ENCODE results near the gene SH3GL2.

The SH3GL2 gene

DNA sequence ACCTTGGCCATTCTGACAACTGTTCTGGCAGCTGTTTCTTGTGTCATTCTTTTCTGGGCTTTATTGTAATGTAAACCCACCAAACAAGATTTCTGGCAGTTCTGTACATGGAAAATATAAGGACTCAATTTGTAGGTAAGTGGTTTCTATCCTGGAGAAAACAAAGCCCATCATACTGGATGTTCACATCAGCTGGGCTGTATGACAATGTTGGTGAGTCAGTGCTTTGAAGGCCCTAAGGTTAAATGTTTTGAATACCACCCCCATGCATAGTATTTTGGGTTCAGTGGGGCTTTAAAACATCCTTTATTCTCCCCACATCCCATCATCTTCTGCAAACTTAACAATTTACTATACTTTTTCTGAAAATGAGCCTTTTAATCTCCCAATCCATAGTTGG is 52.5 kb downstream of the SH3GL2 start:
- TF ChIP-seq ZFX (IDR thresholded peaks at IDR 0.05), result no peak
- TF ChIP-seq, protein P1, sequence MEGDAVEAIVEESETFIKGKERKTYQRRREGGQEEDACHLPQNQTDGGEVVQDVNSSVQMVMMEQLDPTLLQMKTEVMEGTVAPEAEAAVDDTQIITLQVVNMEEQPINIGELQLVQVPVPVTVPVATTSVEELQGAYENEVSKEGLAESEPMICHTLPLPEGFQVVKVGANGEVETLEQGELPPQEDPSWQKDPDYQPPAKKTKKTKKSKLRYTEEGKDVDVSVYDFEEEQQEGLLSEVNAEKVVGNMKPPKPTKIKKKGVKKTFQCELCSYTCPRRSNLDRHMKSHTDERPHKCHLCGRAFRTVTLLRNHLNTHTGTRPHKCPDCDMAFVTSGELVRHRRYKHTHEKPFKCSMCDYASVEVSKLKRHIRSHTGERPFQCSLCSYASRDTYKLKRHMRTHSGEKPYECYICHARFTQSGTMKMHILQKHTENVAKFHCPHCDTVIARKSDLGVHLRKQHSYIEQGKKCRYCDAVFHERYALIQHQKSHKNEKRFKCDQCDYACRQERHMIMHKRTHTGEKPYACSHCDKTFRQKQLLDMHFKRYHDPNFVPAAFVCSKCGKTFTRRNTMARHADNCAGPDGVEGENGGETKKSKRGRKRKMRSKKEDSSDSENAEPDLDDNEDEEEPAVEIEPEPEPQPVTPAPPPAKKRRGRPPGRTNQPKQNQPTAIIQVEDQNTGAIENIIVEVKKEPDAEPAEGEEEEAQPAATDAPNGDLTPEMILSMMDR (conservative IDR thresholded peaks at IDR 0.05), result no peak

DNA sequence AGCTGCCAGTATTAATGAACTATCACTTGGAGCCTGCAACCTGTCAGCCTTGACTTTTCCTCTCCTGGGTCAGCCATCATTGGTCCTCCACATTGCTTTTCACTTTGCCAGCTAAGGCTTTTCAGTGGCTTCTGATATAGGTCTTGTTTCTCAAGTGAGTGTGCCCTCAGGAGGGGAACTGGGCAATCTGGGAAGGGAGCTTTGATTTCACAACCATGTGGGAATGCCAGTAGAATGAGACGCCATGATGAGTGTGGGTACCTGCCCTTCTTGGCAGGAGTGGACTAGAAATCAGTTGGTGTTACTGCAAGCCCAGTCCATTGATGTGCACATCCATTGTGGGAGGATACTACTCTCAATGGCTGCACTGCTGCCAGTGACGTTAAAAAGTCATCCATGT is 54.1 kb downstream of the SH3GL2 start:
- TF ChIP-seq ZFX (IDR thresholded peaks at IDR 0.05), result no peak
- TF ChIP-seq, protein P1 (conservative IDR thresholded peaks at IDR 0.05), result no peak
- H3K27ac ChIP-seq, result no peak overlapping the region

More for the DNA sequence above, 52.5 kb downstream of the SH3GL2 start:
- H3K27ac ChIP-seq, result no peak overlapping the region

DNA sequence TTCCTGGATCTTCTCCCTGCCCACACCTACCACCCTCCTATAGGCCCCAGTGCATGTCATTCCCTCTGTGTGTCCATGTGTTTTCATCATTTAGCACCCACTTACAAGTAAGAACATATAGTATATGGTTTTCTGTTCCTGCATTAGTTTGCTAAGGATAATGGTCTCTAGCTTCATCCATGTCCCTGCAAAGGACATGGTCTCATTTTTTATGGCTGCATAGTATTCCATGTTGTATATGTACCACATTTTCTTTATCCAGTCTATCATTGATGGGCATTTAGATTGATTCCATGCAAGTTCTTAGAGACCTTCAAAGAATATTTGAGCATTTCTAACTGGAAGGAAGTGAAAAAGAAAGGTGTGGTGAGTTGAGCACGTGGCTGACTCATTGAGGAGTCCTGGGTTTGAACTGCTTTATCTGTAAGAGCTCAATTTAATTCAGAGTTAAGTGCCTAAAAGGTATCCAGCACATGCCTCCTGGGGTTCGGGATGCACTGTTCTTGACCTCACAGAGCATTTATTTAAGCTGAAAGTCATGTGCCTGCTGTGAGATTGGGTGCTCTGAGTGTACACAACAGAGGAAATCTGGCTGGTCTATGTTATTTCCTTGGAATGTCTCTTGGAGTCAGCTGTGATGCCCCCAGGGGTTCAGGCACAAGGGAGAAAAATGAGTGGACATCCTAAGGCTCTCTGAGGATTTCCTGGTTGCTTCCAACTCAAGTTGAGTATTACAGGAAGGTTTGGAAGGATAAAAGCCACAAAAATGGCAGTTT is 56.4 kb downstream of the SH3GL2 start:
- no peak overlapping the region for H3K27ac ChIP-seq
- TF ChIP-seq, protein P1 (conservative IDR thresholded peaks at IDR 0.05), result no peak
- no peak for TF ChIP-seq ZFX (IDR thresholded peaks at IDR 0.05)

DNA sequence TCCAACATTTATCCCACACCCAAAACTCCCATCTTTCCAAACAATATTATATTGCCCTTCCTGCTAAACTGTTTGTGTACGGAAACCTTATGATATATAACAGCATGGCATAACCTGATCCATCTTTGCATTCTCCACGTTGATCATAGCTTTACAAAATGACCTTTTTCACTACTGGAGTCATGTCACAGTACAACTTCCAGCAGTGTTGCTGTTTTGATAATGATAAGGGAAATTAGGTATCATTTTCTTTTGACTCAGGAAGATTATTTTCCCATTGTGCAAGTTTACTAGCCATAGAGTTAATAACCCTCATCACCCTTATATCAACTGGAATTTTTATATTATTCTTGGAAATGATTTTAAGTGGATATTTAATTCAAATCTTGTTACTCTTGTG is 57.5 kb downstream of the SH3GL2 start:
- H3K27ac ChIP-seq, result no peak overlapping the region
- TF ChIP-seq, protein P1 (conservative IDR thresholded peaks at IDR 0.05), result no peak
- TF ChIP-seq ZFX (IDR thresholded peaks at IDR 0.05), result no peak

DNA sequence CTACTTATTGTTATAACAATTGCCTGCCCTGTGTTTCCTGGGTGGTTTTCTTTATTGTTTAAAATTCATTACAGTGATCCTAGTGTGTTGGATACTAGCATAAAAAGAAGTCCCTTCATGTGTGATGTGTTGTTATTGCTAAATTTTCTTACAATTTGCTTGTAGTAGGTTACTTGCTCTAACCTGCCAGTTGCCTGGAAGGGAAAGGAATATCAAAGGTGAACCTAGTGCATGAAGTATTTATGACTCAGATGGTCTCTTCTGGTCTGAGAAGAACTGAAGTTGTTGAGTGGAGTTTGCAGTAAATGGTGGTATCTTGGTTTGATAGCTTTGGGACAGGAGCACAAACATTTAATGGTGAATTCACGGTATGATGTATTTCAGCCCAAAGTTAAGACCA is 58.0 kb downstream of the SH3GL2 start:
- TF ChIP-seq, protein P1 (conservative IDR thresholded peaks at IDR 0.05), result no peak
- no peak for TF ChIP-seq ZFX (IDR thresholded peaks at IDR 0.05)
- H3K27ac ChIP-seq, result no peak overlapping the region

DNA sequence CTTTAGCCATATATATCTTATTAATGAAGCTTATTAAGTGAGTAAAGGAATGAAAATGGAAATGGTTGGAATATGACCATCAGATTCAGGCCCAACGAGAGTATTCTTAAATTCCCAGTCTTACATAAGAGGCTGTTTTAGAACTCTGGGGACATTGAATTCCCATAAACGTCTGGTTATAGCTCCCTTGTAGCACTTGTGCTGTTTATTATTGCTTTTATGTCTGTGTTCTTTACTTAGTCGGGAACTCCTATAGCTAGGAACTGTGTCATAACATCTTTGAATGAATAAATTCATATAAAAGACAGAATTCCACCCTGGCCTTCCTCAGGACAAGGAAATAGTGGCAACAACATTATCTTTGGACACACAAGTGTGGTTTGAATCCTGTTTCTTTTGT is 58.4 kb downstream of the SH3GL2 start:
- H3K27ac ChIP-seq, result no peak overlapping the region
- TF ChIP-seq, protein P1 (conservative IDR thresholded peaks at IDR 0.05), result no peak
- TF ChIP-seq ZFX (IDR thresholded peaks at IDR 0.05), result no peak

DNA sequence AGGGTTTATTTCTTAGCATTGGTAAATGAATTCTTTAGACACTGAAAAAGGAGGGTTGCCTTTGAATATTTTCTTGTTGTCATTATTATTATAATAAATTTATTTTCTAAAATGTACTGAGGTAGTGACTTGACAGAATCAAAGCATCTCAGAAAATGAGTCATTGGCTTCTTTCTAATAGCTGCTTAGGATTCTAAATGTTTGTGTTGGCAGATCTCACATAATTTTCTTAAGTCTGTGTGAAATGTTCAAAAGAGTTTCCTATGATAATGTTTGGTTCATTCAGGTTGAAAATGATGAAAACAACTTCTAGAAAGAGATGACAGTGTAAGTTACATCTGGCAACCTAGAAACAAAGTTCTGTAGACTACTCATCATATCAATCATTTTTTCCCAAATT is 69.7 kb downstream of the SH3GL2 start:
- H3K27ac ChIP-seq, result no peak overlapping the region
- TF ChIP-seq, protein P1 (conservative IDR thresholded peaks at IDR 0.05), result no peak
- TF ChIP-seq ZFX (IDR thresholded peaks at IDR 0.05), result no peak

All from C4-2B (cell line).